ENCODE measurements around the gene APC.

APC gene

GRCh38 chr5:112697322-112697721, 40.4 kb upstream of the APC start:
- no peak overlapping the region for H3K4me3 ChIP-seq (replicated peaks; ENCODE audit: insufficient read depth, low read length)
- TF ChIP-seq REST (IDR thresholded peaks at IDR 0.05; ENCODE audit: insufficient replicate concordance, low read depth): no peak
- no peak for TF ChIP-seq POLR2AphosphoS5 (IDR thresholded peaks at IDR 0.05; ENCODE audit: low read depth)
- TF ChIP-seq GABPA (IDR thresholded peaks at IDR 0.05; ENCODE audit: low read depth): no peak
- TF ChIP-seq SPI1 (IDR thresholded peaks at IDR 0.05; ENCODE audit: borderline replicate concordance, low read depth): no peak
- no peak for TF ChIP-seq CTCF (IDR thresholded peaks at IDR 0.05; ENCODE audit: insufficient read depth, low read length)
- no peaks in the 10 kb centered on the region for H3K27me3 ChIP-seq (ENCODE audit: insufficient read depth, poor library complexity, severe bottlenecking)
- no peak for DNase-seq (ENCODE audit: low read depth in 1 of 2, low spot score in 1 of 2)
- H3K27ac ChIP-seq (replicated peaks): no peak overlapping the region

- no peak for TF ChIP-seq REST (IDR thresholded peaks at IDR 0.05; ENCODE audit: insufficient replicate concordance, low read depth)
- TF ChIP-seq SPI1 (IDR thresholded peaks at IDR 0.05; ENCODE audit: borderline replicate concordance, low read depth): no peak
- no peak for TF ChIP-seq GABPA (IDR thresholded peaks at IDR 0.05; ENCODE audit: low read depth)
- TF ChIP-seq POLR2AphosphoS5 (IDR thresholded peaks at IDR 0.05; ENCODE audit: low read depth): no peak
- TF ChIP-seq CTCF (IDR thresholded peaks at IDR 0.05; ENCODE audit: insufficient read depth, low read length): no peak
Observed at GRCh38 chr5:112697833-112698232, 39.9 kb upstream of the APC start.

GRCh38 chr5:112703866-112704820, 33.5 kb upstream of the APC start:
- no peak for TF ChIP-seq SPI1 (IDR thresholded peaks at IDR 0.05; ENCODE audit: borderline replicate concordance, low read depth)
- TF ChIP-seq REST (IDR thresholded peaks at IDR 0.05; ENCODE audit: insufficient replicate concordance, low read depth): no peak
- no peak for TF ChIP-seq POLR2AphosphoS5 (IDR thresholded peaks at IDR 0.05; ENCODE audit: low read depth)
- no peak for TF ChIP-seq GABPA (IDR thresholded peaks at IDR 0.05; ENCODE audit: low read depth)
- TF ChIP-seq CTCF (IDR thresholded peaks at IDR 0.05; ENCODE audit: insufficient read depth, low read length): no peak
- H3K4me3 ChIP-seq (replicated peaks; ENCODE audit: insufficient read depth, low read length): no peak overlapping the region
- H3K27ac ChIP-seq (replicated peaks): no peak overlapping the region
- no peaks in the 10 kb centered on the region for H3K27me3 ChIP-seq (ENCODE audit: insufficient read depth, poor library complexity, severe bottlenecking)
- DNase-seq (ENCODE audit: low read depth in 1 of 2, low spot score in 1 of 2): peak in 1 of 2 experiments; percentile 18

More at GRCh38 chr5:112697833-112698232, 39.9 kb upstream of the APC start:
- Histone ChIP-seq H3K4me3 (replicated peaks; ENCODE audit: insufficient read depth, low read length) (no peak overlapping the region), H3K27me3 (ENCODE audit: insufficient read depth, poor library complexity, severe bottlenecking) (no peaks in the 10 kb centered on the region), H3K27ac (replicated peaks) (no peak overlapping the region)
- no peak for DNase-seq (ENCODE audit: low read depth in 1 of 2, low spot score in 1 of 2)

All from HL-60 (cell line).